Activated CD4-positive, alpha-beta T cell treated with anti-CD3 and anti-CD28 coated beads, Interleukin-2, Interleukin-4, amounts not matched to agents 100 ng/mL and 50 ng/mL, durations not matched to agents 16 hours and 8 hours (primary cell): ENCODE measurements around the gene PDGFD.

Source experiments
- DNase-seq: peaks from one replicate; pipeline ENCODE4 v3.0.0-alpha.2; 2020; ENCODE audit warnings: low spot score

PDGFD gene

DNA sequence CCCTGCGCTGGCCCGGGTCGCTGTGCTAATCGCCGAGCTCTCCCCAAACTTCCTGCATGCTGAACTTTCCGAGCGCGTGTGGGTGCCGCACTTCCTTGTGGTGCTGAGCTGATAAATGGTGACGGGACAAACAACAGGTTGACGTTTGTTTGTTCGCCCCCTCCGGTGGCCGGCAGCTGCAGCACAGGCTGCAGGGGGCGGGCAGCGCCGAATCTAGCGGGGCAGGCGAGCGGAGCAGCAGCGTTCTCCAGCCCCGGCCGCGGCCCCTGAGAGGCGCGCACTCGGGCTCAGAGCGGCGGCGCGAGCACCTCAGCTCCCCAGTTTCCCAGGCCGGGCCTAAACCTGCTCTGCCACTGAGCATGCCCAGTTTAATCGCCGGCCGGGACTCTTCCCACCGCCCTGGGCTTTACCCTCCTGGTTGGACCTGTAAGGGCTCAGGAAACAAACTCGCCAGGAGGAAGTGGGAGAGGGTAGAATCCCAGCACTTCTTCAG, at the start of gene PDGFD:
TSS of gene PDGFD (minus strand) at position 120 of the 493 bp plus-strand sequence.
- DNase-seq = peak; percentile 38

DNA sequence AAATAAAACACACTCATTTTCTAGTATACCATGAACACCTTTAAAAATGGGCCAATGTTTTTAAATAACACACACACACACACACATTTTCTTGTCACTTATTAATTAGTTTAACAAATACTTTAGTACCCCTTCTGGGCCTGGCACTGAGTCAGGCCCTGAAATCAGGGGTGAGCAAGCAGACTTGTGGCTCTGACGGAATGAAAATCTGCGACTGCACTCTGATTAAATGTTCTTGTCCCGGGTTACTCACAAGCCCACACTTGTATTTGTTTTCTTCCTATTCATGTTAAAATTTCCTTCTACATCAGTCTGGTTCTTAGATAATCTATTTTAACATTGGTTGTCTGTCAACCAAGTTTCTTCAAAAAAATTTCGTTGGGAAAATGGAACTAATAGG, 43.0 kb upstream of the PDGFD start:
- DNase-seq = no peak

DNA sequence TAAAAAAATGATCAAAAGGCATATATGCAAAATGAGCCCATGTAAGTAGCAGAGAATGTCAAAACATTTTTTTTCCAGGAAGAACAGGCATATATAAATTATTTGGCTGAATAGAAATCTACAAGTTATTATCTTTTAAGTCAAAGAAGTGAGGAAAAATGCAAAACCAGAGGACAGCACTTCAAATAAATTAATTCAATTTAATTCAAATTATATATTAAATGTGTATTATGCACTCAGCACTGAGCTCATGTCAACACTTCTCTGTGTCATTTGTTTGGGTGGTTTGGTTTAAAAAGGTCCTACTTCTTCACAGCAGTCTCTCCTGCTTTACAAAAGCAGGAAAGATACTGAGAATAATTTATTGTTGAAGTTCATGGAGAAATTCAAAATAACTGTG, 41.9 kb upstream of the PDGFD start:
- no peak for DNase-seq

DNA sequence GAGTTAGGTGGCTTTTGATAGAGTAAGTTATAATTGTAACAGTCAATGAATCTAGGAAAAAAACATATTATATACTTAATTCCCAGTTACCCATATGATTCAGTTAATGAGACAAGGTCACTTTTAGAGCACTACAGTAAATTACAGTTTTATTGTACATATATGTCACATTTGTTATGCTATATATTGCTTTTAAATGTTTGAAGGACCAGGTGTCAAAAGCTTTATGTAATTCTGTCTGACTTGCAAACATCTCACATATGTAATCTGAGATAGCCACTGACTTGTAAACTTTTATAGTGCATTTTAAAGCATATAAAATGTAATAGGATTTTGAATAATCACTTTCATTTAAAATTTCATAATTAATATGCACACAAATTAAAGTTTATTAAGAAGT, 36.7 kb upstream of the PDGFD start:
- no peak for DNase-seq

DNA sequence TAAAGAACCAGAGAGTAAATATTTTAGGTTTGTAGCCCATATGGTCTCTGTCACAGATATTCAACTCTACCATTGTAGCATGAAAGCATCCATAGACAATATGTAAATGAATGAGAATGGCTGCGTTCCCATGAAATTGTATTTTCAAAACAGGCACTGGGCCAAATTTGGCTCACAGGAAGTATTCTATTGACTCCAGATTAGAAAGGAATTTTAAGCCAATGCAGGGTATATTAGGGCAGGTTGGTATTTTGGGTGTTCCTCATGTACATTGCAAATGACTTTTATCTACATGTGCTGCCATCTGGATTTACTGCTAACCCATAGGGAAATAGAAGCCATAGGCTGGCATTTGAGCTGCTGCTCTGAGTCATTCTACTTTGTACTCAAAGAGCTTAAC, 35.1 kb upstream of the PDGFD start:
- no peak for DNase-seq

DNA sequence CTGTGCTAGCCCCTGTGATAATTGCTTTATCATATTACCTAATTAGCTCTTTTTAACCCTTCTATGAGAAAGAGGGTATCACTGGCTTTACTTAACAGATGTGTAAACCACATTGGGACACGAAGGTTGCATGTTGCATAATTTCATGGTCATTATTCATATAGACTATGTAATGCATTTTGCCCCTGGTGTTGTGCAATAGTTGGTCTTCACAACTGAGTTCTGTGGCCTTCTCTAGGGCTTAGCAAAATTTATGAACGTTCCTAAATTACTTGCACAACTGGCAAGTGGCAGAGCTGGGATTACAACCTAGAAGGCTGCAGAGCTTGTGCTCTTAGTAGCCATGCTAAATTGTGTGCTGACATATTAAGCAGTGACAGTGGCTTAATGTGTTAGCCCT, 34.6 kb upstream of the PDGFD start:
- DNase-seq = no peak

DNA sequence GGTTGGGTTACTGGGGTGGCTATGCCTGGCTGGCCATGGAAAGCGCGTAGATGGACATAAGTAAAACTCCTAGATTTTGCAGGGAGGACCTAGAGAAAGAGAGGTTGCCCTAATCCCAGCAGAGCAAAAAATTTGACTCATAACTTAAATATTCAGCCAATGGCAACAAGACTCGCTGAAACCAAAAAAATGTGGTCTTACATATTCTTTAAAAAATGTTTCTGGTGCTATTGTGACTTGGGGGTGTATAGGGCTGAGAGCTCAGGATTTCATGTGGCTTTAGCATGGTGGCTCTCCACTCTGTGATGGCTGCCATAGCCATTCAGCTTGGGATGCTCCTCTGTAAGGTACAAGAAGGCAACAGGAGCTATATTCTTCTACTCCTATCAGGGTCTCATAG, 27.2 kb upstream of the PDGFD start:
- no peak for DNase-seq

DNA sequence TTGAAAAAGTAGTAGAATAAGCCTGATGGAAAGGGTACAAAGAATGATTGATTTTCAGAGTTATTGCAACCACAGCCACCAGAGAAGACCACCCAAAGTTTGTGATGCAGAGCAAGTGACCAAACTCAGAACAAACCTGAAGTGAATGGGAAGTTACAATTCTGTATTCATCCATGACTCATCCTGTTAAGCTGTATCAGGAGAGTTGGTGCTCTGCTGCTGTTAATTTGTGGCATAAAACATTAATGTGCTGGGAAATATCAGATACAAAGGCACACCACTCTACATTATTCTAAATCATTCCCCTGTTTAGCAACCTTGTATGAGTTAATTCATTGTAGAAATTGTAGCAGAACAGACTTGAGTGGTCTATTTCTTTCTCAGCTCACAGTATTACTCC, 19.6 kb upstream of the PDGFD start:
- no peak for DNase-seq

DNA sequence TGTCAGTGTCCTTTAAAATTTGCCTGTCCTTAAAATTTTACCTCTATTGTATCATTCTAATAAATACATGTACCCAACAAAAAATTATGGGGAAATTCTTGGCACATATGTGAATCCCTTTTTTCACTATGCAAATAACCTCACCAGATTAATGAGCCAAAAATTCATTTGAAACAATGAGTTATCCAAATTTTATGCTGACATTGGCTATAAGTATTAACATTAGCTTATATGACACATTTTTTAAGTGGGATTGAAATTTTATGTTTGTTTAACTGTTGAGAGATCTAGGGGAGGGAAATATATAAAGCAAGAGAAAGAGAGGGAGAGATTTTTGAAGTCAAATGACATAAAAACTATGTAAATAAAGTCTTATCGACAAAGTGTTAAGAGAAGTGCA, 11.8 kb upstream of the PDGFD start:
- DNase-seq = no peak

DNA sequence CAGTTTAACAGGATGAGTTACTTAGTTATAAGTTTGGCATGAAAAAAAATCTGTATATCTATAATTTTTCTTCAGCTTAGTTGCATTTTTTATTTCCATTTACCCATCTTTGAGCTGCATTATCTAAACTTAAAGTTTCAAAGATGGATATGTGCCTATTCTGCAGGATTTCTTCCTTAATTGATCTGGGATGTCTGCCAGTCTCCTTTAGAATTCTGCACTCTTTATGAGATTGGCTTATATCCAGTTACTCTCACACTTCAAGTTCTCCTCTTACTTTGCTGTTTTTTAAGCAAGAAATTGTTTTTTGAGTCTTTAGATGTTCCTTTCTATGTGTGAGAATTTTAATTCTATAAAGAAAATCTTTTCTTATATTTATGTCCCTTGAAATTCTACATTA, 5.1 kb upstream of the PDGFD start:
- DNase-seq = no peak

DNA sequence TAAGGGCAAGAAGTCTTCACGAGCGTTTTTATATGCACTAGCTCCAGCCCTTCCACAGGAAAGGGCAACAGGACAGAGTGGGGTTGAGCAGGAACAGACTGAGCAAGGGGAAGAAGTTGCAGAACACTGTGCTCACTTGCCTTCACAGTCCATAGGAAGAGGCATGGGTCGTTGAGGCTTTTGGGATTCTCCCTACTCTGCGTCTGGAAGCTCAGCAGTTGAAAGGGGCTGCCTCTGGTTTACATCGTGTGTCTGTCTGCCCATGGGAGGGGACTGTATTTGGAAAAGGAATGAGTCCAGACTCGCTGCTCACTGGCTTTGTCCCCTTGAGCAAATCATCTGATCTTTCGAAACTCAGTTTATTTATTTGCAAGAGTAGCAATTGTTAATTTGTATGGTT, 1.1 kb upstream of the PDGFD start:
- no peak for DNase-seq

DNA sequence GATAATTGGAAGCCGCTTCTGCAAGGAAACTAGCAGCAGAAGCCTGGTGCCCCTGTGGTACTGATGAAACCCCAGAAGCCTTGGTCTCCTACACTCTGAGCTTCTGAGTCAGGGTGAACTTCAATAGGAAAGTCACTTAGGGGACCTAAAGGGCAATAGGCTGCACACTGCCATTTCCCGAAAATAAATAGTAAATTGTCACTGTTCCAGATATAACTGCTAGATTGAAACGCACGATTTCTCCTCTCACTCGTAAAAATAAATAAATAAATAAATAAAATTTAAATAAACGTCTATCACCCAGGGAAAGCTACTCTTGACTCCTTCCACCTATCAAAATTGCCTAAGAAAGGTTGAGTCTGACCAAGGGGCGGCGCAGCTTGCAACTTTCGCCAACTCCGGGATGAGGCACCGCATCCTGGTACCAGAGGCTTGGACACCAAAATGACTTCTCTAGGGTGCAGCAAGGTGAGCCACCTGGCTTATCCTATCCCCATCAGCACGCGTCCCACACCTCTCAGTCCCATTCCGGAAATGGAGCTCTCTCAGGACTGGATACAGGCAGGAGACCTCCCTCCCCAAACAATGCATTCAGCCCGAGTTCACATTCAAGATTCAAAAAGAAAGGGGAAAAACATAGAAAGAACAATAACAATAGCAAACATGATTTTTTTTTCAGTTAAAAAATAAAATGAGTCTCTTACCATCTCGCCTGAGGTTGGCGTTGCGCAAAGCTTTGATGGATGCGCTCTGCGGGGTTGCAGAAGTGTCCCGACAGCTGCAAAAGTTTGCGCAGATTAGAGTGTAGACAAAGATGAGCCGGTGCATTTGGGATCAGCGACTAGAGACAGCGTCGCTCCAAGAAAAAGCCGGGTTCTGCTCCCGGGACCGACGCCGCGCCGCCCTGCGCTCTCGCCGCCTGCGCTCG, 583 bp downstream of the PDGFD start:
- no peak for DNase-seq

DNA sequence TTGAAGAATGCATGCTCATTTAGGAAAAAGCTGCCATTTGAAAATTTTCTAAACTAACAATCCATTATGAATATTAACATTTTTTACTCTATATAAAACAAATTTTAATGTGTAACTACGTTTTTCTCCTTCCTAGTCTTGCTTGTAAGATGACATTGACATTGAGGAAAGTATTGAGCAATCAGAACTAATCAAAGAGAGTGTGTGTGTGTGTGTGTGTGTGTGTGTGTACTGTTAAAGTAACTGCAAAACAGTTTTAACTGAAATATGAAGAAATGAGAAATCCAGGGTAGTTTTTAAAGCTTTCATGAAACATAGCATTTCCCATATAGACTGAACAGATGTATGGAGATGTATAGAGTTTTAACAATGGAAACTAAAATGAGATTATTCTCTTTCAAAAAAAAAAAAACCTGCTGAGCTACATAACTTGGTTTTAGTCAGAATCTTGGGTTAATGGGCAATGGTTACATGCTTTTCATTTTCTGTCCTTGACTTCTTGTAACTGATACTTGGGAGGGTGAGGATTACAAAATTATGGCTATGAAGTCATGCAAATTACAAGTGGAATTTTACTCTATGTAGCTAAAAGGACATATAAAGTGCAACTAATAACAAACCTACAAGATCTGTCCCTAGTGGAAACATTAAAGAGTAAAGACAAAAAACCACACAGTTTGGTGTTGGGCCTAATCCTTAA, 2.0 kb downstream of the PDGFD start:
- no peak for DNase-seq

DNA sequence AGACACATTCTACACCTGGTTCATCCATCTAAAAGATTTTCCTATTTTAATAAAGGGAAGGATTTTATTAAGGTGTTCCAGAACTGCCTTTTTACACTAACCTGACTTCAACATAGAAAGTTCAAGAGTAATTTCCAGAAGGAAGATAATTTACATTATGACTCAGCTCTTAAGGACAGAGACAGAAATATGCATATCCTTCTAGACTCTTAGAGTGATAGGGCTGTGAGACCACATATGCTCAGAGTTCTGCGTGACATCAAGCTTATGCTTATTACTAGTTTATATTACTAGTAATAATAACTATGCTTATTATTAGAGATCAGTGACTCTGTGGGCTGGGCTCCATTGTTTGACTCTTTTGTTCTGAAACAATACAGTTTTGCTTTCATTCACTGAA, 4.6 kb downstream of the PDGFD start:
- DNase-seq = no peak

DNA sequence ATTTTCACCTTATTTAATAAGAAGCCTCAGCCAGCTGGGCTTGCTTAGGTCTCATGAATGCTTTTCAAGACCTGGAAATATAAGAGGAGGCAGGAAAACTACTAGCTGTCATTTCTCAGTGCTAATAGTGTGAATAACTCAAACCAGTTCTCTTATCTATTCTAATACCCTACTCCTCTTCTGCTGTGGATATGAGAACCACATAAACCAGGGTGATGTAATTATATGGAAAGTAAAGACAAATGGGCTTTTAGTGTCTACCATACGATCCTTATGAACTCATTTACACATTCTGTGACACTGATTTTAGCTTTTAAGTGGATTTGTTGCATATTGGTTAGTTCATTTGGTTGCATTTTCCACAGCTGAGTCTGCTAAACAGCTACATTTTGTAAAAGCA, 8.6 kb downstream of the PDGFD start:
- no peak for DNase-seq

DNA sequence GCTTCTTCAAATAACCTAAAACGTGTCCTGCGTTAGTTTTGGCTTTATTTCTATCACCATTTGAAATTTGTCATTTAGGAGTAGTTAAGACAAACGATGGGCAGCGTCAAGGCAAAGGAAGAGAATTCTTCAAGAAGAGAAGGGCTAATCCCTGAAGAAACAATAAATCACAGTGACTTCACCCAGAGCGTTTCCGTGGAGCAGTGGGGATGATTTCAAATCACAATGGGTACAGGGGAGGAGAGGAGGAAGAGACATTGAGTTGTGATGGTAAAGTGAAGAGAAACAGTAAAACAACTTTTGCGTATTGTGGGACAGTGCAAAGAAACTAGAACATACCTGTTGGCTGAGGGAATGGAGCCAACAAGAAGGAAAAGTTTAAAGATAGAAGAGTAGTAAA, 9.7 kb downstream of the PDGFD start:
- DNase-seq = no peak

DNA sequence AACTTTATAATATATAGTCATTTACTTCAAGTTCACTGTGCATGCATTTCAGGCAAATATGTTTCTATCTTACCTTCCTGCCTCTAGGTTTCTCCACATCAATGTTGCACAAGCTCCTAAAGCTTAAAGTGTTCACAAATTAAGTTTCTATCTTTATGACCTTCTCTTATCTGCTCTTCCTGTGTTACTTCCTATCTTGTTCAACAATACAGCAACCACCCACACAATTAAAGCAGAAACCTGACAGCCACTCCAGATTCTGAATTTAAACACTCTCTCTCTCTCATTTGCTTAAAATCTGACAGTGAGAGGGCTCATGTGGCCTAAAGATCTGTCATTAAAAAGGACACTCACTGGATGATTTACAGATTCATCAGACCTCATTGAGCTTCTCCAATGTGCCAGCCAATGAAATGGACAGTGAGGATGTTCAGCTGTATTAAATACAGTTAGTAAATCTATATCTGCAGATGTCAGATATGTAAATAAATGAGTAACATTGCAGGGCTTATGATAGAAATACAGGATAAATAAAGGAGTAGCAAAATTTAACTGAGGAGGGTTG, 10.9 kb downstream of the PDGFD start:
- DNase-seq = no peak

DNA sequence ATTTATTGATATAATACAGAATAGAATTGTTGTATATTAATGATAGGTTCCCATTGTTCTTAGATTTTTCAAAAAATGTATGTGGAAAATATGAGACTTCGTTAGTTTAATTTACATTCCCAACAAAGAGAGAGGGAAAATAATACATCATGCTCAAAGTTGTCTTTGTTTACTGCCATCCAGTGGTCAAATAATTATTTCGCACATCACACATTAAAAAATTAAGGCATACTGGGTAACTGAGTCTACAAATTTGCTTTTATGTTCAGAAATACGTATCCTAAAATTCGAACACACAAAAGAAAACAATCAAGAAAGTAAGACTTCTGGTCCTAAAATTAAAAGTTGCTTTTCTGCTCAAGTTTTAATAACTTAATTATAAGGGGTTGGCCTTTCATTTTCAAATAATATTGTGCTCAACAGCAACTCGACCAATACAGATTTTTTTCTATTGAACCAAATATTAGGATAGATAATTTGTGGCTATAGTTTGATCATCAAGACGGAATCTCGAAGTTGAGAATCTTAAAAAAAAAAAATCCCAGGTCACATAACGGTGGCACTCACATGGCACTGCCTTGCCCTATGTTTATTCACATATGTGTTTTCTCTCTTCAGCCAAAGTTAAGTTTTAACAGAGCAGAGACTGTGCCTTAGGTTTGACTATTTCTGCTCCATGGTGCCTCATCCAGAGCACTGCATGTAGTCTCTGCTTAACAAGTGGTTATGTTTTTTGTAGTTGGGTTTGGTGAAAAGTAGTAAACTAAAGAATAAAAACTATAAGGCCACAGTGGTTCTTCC, 12.3 kb downstream of the PDGFD start:
- no peak for DNase-seq

DNA sequence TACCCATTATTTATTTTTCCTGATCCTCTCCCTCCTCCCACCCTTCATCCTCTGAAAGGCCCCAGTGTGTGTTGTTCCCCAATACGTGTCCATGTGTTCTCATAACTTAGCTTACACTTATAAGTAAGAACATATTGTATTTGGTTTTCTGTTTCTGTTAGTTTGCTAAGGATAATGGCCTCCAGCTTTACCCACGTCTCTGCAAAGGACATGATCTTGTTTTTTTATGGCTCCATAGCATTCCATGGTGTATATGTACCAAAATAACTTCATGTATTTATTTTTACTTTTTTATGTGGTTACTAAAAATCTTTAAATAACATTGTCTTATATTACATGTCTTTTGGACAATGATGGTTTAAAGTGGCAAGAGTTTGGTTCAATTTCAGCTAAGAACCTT, 15.2 kb downstream of the PDGFD start:
- no peak for DNase-seq

DNA sequence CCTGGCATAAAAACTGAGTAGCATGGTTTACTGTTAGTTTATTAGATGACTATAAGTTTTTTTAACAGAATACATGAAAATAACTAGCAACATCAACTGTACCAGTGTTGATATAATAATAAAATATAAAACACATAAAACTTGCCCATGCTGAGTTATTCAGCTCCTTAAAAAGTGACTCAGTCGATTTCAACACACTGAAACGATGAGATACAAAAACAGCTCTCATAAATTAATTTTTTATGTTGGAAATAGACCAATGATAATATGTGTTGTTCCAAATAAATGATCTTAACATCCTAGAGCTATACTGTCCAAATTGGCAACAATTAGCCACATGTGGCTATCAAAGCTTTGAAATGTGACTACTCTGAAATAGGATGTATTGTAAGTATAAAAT, 15.9 kb downstream of the PDGFD start:
- no peak for DNase-seq

DNA sequence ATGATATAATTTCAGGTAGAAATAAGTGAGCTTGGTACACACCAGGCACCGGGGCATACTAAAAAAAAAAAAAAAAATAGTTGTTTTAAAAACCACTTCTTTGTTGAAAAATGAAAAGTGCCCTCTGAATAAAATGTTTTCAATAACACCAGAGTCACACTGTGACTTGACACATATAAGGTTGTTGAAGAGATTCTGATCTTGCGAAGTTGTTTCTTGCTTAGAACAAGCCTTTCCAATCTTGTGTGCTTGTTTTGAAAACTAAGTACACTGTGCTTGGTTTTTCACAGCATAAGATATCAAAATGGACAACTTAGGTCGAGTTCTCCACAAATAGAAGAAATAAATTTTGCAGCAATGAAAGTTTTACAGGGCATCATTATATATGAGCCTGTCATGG, 17.0 kb downstream of the PDGFD start:
- DNase-seq = no peak

DNA sequence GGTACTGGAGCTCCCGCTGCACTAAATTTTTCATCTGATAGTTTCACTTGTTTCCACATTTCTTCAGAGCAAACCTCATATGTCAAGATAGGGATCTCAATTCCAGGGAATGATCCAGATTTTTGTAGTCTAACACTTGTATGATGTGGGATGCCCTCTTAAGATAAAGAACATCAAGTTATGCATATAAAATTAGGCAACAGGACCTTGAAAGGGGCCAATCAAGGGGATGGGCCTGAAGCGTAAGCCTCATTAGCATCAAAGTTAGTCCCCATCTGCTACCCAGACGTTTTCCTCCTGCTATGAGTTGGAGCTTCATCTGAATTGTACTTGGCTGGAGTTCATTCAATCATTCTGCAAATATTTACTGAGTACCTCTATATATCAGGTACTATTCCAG, 17.5 kb downstream of the PDGFD start:
- no peak for DNase-seq
